ENCODE results near the gene KRT39.

KRT39 gene

DNA sequence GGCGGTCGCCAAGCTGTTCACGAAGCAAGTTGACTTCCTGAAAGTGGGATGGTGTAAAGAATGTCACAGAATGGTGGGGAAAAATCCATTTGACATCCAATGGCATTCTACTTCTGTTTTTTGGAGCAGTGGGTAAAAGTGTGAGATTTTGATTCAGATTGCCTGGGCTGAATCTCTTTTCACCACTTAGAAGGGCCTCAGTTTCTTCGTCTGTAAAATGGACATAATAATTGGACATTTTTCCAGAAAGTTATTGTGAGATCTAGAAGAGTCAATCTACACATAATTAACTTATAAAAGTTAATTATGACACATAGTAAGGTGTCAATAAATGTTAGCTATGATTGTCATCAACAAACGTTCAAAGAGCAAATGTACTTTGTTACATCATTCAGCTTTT, 14.4 kb upstream of the KRT39 start:
- H3K27ac ChIP-seq, result no peak overlapping the region
- TF ChIP-seq, protein P1, sequence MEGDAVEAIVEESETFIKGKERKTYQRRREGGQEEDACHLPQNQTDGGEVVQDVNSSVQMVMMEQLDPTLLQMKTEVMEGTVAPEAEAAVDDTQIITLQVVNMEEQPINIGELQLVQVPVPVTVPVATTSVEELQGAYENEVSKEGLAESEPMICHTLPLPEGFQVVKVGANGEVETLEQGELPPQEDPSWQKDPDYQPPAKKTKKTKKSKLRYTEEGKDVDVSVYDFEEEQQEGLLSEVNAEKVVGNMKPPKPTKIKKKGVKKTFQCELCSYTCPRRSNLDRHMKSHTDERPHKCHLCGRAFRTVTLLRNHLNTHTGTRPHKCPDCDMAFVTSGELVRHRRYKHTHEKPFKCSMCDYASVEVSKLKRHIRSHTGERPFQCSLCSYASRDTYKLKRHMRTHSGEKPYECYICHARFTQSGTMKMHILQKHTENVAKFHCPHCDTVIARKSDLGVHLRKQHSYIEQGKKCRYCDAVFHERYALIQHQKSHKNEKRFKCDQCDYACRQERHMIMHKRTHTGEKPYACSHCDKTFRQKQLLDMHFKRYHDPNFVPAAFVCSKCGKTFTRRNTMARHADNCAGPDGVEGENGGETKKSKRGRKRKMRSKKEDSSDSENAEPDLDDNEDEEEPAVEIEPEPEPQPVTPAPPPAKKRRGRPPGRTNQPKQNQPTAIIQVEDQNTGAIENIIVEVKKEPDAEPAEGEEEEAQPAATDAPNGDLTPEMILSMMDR (conservative IDR thresholded peaks at IDR 0.05), result no peak

DNA sequence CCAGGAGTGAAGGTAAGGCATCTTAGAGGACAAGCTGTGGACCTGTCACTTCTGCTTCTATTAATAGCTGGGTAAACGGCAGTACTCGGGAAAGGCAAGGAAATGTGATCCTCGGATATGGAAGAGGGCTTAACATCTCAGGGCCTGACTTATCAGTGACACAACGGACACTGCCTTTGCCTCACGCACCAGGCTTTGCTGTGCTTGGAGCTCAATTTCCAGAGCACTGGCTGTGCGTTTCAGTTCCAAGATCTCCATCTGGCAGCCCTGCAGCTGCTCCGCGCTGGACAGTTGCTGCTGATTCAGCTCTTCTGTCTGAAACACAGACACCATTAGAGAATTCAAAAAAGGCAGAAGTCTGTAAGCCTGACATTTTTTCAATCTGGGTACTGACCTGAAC, 13.8 kb upstream of the KRT39 start:
- H3K27ac ChIP-seq, result no peak overlapping the region
- TF ChIP-seq, protein P1 (conservative IDR thresholded peaks at IDR 0.05), result no peak

DNA sequence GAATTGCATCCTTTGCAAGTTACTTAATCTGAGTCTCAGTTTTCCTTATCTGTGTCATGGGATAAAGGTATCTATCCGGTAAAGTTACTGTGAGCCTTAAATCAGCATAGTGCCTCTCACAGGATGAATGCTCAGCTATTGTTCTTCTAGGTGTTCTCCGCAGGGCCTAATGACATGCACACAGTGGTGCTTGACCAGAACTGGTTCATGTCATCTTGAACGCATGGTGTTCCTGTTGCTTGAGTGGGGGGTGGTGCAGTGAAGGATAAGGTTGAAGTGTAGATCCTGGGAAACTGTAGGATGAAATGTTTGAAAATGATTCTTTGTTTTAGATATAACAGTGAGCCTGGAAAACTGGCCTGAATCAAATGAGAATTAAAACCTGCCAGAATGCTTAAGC, 13.4 kb upstream of the KRT39 start:
- TF ChIP-seq, protein P1 (conservative IDR thresholded peaks at IDR 0.05), result no peak
- H3K27ac ChIP-seq, result no peak overlapping the region

DNA sequence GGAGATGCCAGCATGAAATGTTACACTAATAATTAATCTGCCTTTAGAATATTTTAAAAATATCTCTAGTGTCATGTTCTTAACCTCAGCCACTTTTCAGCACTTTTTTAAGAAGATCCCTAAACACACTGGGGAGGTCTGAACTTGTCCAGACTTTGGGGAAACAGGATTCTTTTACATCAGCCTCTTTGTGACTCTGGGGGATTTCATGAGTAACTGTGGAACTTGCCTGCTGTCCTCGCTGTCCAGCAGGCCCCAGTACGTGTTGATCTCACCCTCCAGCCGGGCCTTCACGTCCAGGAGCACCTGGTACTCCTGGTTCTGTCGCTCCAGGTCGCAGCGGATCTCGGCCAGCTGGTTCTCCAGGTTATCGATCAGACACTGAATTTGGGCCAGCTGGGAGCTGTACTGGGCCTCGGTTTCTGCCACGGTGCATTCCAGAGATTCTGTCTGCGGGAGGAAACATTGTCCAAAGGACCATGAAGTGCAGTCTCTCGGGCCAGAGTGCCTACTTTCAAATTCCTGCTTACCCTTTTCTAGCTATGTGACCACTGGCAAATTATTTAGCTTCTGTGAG, 11.9 kb upstream of the KRT39 start:
- no peak overlapping the region for H3K27ac ChIP-seq
- TF ChIP-seq, protein P1 (conservative IDR thresholded peaks at IDR 0.05), result no peak

DNA sequence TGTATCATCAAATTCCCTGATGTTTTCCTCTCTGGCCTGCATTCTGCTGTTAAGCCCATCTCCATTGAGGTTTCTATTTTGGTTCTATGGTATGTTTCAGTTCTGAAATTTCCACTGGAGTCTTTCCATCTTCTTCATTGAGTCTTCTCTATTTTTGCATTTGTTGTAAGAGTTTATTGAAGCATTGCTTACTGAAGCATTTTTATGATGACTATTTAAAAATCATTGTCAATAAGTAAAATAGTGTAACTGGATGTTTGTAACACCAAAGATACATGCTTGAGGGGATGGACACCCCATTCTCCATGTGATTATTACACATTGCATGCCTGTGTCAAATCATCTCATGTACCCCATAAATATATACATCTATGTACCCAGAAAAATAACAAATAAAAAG, 8.8 kb upstream of the KRT39 start:
- TF ChIP-seq, protein P1 (conservative IDR thresholded peaks at IDR 0.05), result no peak
- H3K27ac ChIP-seq, result no peak overlapping the region

DNA sequence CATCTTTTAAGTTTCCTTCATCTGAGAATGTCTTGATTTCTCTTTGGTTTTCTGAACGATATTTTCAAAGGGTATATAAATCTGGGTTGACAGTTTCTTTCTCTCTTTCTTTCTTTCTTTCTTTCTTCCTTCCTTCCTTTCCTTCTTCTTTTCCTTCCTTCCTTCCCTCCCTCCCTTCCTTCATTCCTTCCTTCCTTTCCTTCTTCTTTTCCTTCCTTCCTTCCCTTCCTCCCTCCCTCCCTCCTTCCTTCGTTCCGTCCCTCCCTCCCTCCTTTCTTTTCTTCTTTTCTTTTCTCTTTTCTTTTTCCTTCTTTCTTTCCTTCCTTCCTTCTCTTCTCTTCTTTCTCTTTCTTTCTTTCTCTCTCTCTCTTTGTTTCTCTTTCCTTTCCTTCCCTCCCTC, 7.6 kb upstream of the KRT39 start:
- H3K27ac ChIP-seq, result no peak overlapping the region
- TF ChIP-seq, protein P1 (conservative IDR thresholded peaks at IDR 0.05), result no peak

DNA sequence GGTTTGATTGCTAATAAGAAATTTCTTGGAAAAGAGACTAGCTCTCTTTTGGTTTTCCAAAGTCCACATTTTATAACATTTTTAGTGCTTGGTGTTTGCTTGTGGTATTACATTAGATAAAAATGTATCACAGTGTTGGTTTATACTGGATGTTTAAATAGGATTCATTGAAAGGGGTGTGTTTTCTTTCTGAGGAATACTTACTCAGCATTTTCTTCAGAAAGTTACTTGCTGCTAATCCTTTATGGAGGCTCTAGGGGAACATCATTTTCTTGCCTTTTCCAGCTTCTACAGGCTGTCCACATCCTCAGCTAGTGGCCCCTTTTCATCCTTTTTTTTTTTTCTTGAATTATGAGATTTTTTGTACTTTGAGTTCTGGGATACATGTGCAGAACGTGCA, 834 bp upstream of the KRT39 start:
- H3K27ac ChIP-seq, result no peak overlapping the region
- TF ChIP-seq, protein P1 (conservative IDR thresholded peaks at IDR 0.05), result no peak

Measured in VCaP (cell line).